Stimulated activated CD8-positive, alpha-beta memory T cell treated with anti-CD3 and anti-CD28 coated beads, Interleukin-7, amount 100 ng/mL, for 24 hours (primary cell): ENCODE data around the gene LRTM2.

Source experiments
- DNase-seq: peaks from one replicate; pipeline ENCODE4 v3.0.0-alpha.2; 2020; ENCODE audit warnings: low read depth

Gene LRTM2

GRCh38 chr12:1797991-1798640, 22.2 kb upstream of the LRTM2 start:
- DNase-seq, result no peak

GRCh38 chr12:1798641-1799020, 21.7 kb upstream of the LRTM2 start:
- DNase-seq, result no peak

DNA sequence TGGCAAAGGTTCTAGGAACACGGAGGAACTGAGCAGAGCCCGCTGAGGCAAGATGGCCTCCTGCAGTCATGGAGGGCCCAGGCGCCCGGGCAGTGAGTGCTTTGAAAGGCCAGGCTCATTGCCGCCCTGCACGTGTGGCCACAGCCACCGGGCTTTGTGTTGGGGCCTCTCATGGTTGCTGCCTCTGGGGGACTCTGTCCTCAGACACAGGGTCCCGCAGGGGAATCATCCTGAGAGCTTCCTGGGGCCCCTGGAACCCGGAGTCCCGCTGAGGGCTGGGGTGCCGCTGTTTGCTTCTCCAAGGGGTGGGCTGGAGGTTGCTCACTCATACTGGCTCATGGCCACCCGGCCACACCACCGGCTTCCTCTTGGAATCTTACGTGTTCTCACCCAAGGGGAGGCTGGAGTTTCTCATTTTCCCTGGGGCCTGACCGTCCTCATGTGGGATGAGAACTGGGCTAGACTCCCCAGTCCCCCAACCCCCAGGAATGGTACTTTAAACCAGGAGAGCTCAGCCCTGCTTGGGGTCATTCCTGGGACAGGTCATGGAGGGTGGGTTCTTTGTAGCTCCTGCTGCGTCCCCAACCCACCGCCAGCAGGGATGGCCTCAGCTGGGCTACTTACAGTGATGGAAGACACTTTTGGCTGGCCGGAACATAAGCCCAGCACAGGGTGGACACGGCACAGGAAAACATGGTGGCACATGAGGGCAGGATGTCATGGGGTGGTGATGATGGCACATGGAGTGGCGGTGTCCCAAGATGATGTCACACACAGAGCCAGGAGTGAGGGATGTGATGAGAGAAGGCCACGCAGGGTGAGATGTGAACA, 21.1 kb upstream of the LRTM2 start:
- no peak for DNase-seq

DNA sequence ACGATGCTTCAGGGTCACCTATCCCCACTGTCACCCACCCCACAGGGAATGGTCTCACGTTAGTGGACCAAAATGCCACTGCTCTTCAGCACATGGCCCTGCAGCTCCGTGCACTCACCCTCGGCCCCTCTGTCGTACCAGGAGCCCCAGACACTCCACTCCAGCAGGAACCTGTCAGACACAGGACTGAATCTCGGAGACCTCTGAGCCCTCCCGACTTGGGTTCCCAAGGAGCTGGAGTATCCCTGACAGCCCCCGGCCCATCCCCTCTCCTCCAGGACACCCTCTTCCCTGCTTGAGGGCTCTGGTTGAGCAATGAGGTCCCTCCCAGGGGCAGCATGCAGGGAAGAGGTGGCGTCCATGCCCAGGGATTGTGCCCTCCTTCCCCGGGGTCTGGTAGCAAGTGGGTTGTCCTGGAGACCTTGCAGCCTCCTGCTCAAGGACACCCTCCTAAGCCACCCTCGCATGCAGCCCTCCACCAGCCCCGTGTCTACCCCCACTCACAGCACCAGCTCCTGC, 20.4 kb upstream of the LRTM2 start:
- no peak for DNase-seq

DNA sequence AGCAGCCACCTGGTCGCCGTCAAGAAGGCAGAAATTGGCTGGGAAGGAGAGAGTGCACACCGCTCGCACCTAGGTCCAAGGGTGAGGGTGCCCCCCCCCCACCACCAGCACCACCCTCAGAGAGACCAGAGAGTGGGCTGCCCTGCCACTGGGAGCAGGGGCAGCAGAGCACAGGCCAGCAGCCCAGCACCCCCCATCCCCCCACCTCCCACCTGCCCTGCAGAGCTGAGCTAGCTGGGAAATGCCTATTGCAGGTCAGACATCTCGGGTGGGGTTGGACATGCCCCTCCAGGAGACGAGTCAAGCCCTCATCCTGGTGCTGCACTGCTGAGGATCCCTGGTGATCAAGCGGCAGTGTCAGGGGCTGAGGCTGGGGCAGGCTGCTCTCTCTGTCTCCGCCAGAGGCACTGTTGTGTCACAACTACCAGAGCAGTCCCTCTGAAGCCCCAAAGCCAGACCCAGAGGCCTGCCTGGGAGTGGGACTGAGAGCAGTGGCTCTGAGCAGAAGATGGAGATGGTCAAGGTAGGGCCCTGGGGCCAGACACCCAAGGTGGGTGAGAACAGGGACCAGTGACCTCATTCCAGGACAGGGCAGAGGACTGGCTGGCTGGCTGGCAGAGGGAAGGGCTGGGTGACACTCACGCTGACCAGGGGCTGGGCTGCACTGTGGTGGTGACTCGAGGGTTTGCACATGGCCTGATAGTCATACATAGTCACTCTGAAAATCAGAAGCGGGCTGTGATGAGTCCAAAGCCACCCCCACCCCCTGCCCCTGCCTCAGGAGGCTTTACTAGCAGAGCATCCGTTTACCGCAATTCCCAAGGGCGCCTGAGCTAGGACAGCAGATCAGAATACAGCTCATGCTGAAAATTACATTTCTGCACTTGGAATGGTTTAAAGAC, 19.7 kb upstream of the LRTM2 start:
- DNase-seq, result no peak

DNA sequence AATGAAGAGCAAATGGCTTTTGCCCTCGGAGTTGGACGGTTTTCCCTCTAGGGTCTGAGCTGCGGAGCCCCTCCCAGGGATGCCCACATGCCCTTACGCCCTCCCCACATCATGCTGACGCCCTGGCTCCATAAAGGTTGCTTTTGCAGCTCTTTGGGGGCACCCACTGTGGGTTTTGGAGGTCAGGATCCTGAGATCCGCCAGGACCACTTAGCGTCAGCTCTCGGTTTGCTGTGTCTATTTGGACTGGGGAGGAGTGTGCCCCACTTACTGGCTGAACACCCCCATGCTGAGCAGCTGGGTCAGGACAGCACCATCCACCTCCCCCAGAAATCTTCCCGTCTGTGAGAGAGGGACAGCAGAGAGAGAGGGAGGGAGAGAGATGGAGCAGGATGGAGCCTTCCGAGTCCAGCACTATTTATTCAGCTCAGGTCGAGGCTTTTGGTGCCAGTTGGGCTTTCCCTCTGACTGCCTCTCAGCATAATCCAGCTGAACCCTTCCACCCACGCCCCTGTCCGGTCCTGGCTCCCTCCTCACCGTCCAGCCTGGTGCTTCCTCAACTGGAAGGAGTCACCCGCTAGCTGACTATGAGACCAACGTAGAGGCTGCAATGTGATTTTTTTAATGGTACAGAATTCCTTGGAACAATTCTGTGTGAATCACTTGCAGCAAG, 18.9 kb upstream of the LRTM2 start:
- no peak for DNase-seq

- no peak for DNase-seq
Measured at GRCh38 chr12:1803736-1804135, 16.6 kb upstream of the LRTM2 start.

DNA sequence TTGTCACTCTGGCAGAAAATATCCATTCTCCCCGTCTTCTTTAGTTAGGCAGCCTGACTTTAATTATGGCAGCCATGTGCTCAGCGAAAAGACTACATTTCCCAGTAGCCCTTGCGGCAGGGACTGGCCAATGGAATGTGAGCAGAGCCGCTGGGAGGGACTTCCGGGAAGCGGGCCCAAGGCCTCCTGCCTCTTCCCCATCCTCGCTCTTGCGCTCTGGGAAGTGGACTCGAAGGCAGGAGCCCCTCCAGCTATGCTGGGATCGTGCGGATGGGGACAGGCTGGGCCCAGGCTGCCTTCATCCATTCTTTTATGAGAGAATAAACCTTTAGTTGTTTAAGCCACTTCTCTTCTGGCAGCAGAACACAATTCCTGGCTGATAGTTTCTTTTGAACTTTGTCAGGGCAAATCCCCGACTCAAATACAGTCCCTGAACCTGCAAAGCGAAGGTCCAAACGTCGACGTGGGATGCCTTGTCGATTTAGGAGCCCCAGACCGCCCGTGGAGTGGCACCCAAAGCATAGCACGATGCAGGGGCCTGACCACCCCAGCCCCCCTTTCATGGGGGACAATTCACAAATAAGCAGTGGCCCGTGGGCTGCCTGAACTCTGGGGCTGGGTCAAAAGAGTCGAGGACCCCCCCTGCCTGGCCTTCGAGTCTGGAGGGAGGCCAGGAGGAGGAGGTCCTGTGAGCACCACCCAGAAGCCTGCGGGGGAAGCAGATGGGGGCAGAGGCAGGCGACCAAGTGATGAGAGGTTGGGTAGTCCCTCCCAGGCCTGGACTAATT, 15.6 kb upstream of the LRTM2 start:
- DNase-seq, result peak; percentile 66

DNA sequence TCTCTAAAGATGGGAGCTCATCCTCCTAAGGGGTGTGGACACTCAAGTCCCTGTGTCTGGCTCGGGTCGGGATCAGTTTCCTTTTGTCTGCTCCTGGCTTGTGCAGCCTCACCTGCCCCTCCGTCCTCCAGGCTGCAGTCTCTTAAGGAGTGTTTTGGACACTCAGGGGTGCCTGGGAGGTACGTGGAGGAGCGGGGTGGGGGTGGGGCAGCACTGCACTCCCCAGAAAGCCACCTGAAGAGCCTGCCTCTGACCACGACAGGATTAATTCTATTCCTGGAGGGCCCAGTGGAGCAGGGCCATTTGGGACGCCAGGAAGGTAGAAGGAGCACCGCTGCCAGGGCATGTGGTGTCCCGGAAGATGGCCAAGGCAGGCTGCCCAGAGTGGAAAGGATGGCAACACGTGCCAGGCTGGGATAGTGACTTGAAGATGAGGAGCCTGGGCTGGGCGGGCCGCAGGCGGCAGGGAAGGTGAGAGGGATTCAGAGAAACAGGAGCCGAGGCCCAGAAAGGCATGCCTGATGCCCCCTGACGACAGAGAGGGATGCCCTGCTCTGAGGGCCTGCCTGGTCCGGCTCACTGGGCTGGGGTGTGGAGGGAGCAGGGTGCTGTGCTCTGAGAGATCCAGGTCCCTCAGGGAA, 14.8 kb upstream of the LRTM2 start:
- no peak for DNase-seq

DNA sequence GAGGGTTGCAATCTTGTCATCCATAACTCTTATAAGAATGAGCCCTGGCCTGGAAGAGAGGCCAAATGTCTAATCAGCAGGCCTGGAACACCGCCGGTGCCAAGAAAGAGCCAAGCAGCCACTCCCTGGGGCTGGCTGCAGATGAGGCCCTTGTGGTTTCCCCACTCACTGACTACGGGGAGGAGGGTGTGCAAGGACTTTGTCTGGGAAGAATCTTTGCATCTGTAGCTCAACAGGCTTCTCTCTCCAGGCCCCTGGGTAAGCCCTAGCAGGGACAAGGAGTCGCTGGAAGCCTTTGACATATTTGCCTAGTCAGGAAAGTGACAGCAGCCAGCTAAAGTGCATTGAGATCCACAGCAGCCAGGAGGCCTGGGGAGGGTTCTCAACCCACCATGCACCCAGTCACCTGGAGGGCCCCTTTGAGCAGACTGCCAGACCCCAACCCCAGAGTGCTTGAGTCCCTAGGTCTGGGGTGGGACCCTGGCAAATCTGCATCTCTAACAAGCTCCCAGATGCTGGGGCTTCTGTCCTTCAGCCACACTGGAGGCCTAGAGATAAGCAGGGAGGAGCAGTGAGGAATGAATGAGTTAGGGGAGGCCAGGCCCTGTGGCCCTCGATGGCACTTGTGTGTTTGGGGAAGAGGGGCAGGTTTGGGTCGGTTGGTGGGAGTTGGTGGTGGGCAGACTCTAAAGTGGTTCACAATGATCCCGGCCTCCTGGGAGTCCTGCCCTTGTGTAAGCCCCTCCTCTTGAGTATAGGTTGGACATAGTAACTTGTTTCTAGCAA, 13.9 kb upstream of the LRTM2 start:
- no peak for DNase-seq

- DNase-seq, result no peak
Measured at GRCh38 chr12:1807087-1807860, 13.1 kb upstream of the LRTM2 start.

- DNase-seq, result no peak
Measured at GRCh38 chr12:1808036-1808797, 12.1 kb upstream of the LRTM2 start.

GRCh38 chr12:1808798-1809480, 11.4 kb upstream of the LRTM2 start:
- DNase-seq, result no peak

DNA sequence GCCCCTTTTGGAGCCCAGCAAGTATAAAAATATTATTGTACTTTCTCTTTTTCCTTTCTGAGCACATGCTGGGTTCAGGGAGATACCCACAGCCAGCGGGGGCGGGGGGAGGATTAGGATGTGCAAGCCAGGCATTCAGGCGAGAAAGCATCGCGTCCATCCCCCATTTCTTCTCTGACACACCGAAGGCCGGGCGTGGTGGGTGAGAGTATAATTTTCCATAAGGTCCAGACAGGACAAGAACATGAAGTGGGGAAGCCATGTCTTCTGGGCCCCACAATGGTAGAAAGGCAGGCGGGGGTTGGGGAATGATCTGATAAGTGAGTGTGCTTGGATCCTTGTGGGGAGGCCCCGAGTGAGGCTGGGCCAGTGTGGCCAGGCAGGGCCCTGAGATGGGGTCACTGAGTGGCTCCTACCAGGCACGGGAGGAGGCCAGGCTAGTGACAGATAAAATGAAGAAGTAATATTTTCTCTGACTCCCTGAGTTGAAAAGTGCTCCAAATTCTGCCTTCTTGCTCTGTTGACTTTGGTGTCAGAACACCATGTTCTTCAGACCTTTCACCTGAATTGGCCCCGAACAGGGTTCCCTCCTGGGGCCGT, 10.7 kb upstream of the LRTM2 start:
- no peak for DNase-seq

GRCh38 chr12:1810201-1810930, 10.0 kb upstream of the LRTM2 start:
- DNase-seq, result no peak

DNA sequence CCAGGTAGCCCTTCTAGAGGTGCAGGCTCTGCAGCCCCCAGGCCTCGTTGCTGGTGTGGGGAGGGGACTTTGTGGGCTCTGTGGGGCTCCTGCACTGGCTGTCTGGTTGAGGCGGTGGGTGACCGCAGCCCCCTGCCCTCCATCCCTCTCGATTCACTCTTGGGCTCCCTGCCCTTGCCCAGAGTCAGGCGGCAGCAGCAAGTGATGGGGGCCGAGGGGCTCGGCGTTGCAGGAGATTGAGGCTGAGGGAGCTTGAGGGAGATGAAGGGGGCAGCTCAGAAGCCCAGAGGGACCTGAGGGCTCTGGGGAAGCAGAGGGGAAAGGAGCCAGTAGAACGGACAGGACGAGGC, 9.5 kb upstream of the LRTM2 start:
- DNase-seq, result no peak
